Heart right ventricle (tissue), 16 donors: Measurements from ENCODE around the gene PREX1. TPM values are rescaled to one million over a fixed set of nuclear protein-coding genes. Genes with fewer than 3 reads are reported as not detected.

Source experiments
- ATAC-seq, 8 donors: fragments of 200-7000 bp; cut with Tn5 transposase; one replicate each; pipeline ENCODE4 v1.9.1; 2020; ENCODE audit warnings: mild to moderate bottlenecking in 8 of 8, moderate library complexity in 8 of 8, moderate number of reproducible peaks in 1 of 8
- DNase-seq, 2 donors: peaks; one replicate each; pipeline ENCODE4 v3.0.0-alpha.2; 2020
- H3K27ac ChIP-seq, 10 donors: fragments of 200-600 bp; sonication (generic) in 2 of 10; one replicate each; pipeline versions ENCODE4 v1.5.0 to v1.8.0; 2020 to 2022; ENCODE audit warnings: mild to moderate bottlenecking in 3 of 10
- H3K27me3 ChIP-seq, 7 donors: fragments of 200-600 bp; one replicate each; pipeline ENCODE4 v1.8.0; 2021 to 2022; ENCODE audit warnings: mild to moderate bottlenecking in 2 of 7
- H3K36me3 ChIP-seq, 9 donors: fragments of 200-600 bp; sonication (generic) in 1 of 9; one replicate each; pipeline versions ENCODE4 v1.5.0 to v1.8.0; 2020 to 2022; ENCODE audit warnings: mild to moderate bottlenecking in 2 of 9
- H3K4me1 ChIP-seq, 9 donors: fragments of 200-600 bp; sonication (generic) in 1 of 9; one replicate each; pipeline versions ENCODE4 v1.5.0 to v1.8.0; 2020 to 2022; ENCODE audit warnings: mild to moderate bottlenecking in 4 of 9
- H3K4me3 ChIP-seq, 10 donors: fragments of 200-600 bp; sonication (generic) in 2 of 10; one replicate each; pipeline versions ENCODE4 v1.5.0 to v1.8.0; 2020 to 2022; ENCODE audit warnings: mild to moderate bottlenecking in 7 of 10, moderate library complexity in 2 of 10
- H3K9me3 ChIP-seq, 11 donors: fragments of 200-600 bp in 10 of 11; sonication (generic) in 2 of 11; one replicate each; pipeline versions ENCODE4 v1.5.0 to v1.8.0; 2013 to 2022; ENCODE audit warnings: mild to moderate bottlenecking in 2 of 11, control low read depth in 1 of 11, moderate library complexity in 1 of 11
- CTCF ChIP-seq, 9 donors: fragments of 200-600 bp; sonication (generic) in 2 of 9; IDR thresholded peaks; one replicate each; pipeline versions ENCODE4 v1.5.0 to v1.8.0; 2021 to 2022; ENCODE audit warnings: antibody characterized with exemption in 9 of 9, mild to moderate bottlenecking in 5 of 9, moderate library complexity in 1 of 9
- WGBS, 2 donors: extraction: QIAGEN DNeasy Blood & Tissue Kit; methylation state at CpG; one replicate each; pipeline ENCODE4 v1.1.7; 2013; ENCODE audit warnings: inconsistent platforms in 1 of 2; 5-methylcytosine and 5-hydroxymethylcytosine counted together
- intact Hi-C, 10 donors: fragments of 100-400 bp; cut with DNase I; formaldehyde crosslinking; loops; one replicate each; pipeline versions ENCODE4 v1.11.1 to v1.14.2; 2022
- polyA plus RNA-seq, 2 donors: library from polyadenylated mRNA; stranded (reverse); fragments of 200-250 nt; gene quantifications; one replicate each; pipeline ENCODE4 v1.2.3, GENCODE V29; 2013
- total RNA-seq, 10 donors: library from RNA; stranded (reverse); fragmentation: NEBNext Ultra II Directional in 3 of 10; extraction: Animal tissue kit (Norgen Biotek cat#: 25700) in 3 of 10; gene quantifications; one replicate each; pipeline versions ENCODE4 v1.2.1 to v1.2.4, GENCODE V29; 2021 to 2023
- donor health status: Arrhythmogenic right ventricular cardiomyopathy.
- donor health status: ischemic (EF 13 %, LVEDD 7.1; RV severe dilation, severe dysfunction).
- donor health status: healthy with polysubstance abuse.
- donor health status: DM: no; HTN: yes; CAD: no.
- donor health status: DM: no; HTN: no; CAD: no.
- donor health status: ischemic (EF 25% LVEDD 6.9; RV normal size, moderate dysfunction).
- donor health status: ischemic (EF 25% LVEDD 5.7; RV mildly dilated, moderate dysfunction).
- donor health status: healthy.
- donor health status: DM: yes; HTN: yes; CAD: no.
- donor health status: Ischemic cardiomyopathy.
- donor health status: ischemic (EF 35%, LVEDD 5.7; RV mildly dilated, moderate dysfunction).
- donor health status: nonischemic (EF 11% LVEDD 7.7; RV severe dilation, severe dysfunction).
- donor health status: DM: yes; HTN: yes; CAD: no.
- donor health status: PGD.
- donor health status: ischemic (EF 29% LVEDD 5.4; RV normal size, mild dysfunction).
- donor health status: nonischemic (EF 23%, LVEDD 6.1; RV moderate dilation, normal function).

Gene PREX1
- total and polyA plus RNA-seq, 12 donors: 4.6 to 23.4 (median 8.8) TPM

GRCh38 chr20:48615871-48616270, 211.9 kb downstream of the PREX1 start:
- no peak for TF ChIP-seq CTCF (IDR thresholded peaks at IDR 0.05)
- H3K36me3 ChIP-seq: no peaks in the 10 kb centered on the region
- 86 to 91% methylated on average over 3 of the region's 3 CpGs for WGBS, 2 donors

DNA sequence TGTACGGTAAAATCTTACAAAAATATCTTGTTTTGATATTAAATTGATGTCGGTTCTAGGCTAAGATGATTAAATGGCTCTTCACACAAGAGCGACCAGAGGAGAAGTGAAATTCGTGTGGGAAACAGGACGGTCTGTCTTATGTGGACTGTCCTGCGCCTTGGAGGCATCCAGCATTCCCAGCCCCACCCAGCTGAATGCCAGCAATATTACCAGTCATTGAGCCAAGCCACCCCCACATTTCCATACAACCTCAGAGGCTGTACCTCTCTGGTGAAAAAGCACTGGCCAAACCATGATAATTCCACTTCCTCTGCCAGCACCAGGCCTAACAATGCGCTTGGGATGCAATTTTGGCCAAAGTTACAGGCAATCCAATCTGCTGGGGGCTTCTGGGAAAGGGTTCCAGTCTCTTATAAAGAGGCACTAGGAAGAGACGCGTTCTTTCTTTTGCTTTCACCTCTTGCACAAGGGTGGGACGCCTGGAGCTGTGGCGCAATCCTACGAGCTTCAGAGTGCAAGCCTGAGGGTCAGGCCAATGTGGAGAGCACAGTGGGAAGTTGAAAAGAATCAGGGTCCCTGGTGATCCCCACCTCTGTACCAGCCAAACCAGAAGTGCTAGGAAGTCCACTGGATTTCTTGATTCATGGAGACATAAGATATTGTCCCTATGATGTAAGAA, 213.1 kb downstream of the PREX1 start:
- no peak for DNase-seq
- intact Hi-C loops: loop anchor here in 1 of 10 donors (5.0 kb wide), 1 partner anchor 937 kb away; no protein-coding TSS in a partner anchor

More at GRCh38 chr20:48615871-48616270, 211.9 kb downstream of the PREX1 start:
- no peaks in the 10 kb centered on the region for H3K9me3 ChIP-seq
- H3K27me3 ChIP-seq: peaks cover 0 to 10% (median 0%) of the 10 kb centered on the region in 7 donors
- ATAC-seq: no peak
- peaks cover 9 to 16% (median 11%) of the 10 kb centered on the region in 9 donors for H3K4me1 ChIP-seq
- intact Hi-C loops: loop anchor here in 1 of 10 donors (5.0 kb wide), 1 partner anchor 939 kb away; no protein-coding TSS in a partner anchor
- no peak overlapping the region for H3K27ac ChIP-seq
- H3K4me3 ChIP-seq: no peak overlapping the region
- no peak for DNase-seq

DNA sequence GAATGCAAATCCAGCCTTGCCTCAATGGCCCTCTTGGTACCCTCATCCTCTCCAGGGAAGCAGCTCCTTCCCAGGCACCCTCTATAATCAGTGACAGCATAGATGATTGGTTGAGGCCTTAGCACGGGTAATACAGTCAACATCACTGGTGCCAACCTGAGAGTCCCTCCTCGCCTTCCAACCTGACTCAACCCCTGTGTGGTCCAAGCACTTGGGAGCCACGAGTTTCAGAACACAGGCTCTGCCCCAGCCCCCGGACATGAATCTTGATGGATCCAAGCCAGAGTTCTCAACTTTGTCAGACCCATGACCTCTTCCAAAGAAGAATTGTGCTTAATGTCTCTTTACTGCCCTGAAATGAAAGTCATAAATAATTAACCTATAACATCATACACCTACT, 213.9 kb downstream of the PREX1 start:
- Histone ChIP-seq H3K27ac (no peak overlapping the region), H3K4me1 (no peaks in the 10 kb centered on the region), H3K36me3 (no peaks in the 10 kb centered on the region), H3K4me3 (no peak overlapping the region), H3K27me3 (peaks cover 0 to 10% (median 0%) of the 10 kb centered on the region in 7 donors), H3K9me3 (no peaks in the 10 kb centered on the region)
- DNase-seq (no peak), ATAC-seq (no peak)
- intact Hi-C loops: no loop called here
- 66 to 69% methylated on average over 4 of the region's 4 CpGs for WGBS, 2 donors
- TF ChIP-seq CTCF (IDR thresholded peaks at IDR 0.05): no peak

More for the DNA sequence above, 213.1 kb downstream of the PREX1 start:
- TF ChIP-seq CTCF (IDR thresholded peaks at IDR 0.05): no peak
- 93 to 95% methylated on average over 12 of the region's 12 CpGs for WGBS, 2 donors
- H3K27ac ChIP-seq: no peak overlapping the region
- H3K4me3 ChIP-seq: no peak overlapping the region
- peaks cover 0 to 4% (median under 1%) of the 10 kb centered on the region in 9 donors for H3K4me1 ChIP-seq
- ATAC-seq: no peak
- peaks cover 0 to 10% (median 0%) of the 10 kb centered on the region in 7 donors for H3K27me3 ChIP-seq
- H3K36me3 ChIP-seq: no peaks in the 10 kb centered on the region
- H3K9me3 ChIP-seq: no peaks in the 10 kb centered on the region

- H3K27ac ChIP-seq: no peak overlapping the region
- H3K4me1 ChIP-seq: no peaks in the 10 kb centered on the region
- DNase-seq (no peak), ATAC-seq (no peak)
- H3K4me3 ChIP-seq: no peak overlapping the region
- WGBS, 2 donors: 64 to 74% methylated on average over 6 of the region's 6 CpGs
- intact Hi-C loops: no loop called here
- no peaks in the 10 kb centered on the region for H3K9me3 ChIP-seq
- H3K27me3 ChIP-seq: peaks cover 0 to 10% (median 0%) of the 10 kb centered on the region in 7 donors
- no peaks in the 10 kb centered on the region for H3K36me3 ChIP-seq
- no peak for TF ChIP-seq CTCF (IDR thresholded peaks at IDR 0.05)
These were observed 215.5 kb downstream of the PREX1 start for GRCh38 chr20:48612335-48612734.
